Measurements from ENCODE around the gene PTPN20.

Gene PTPN20

GRCh38 chr10:47041396-47042198, 130.4 kb downstream of the PTPN20 start:
- ATAC-seq (replicated peaks) (no peak), DNase-seq (no peak)
- Mint-ChIP-seq H3K27ac (no peak overlapping the region), H3K27me3 (peaks cover 0 to 3% of the 10 kb centered on the region in 2 donors), H3K9me3 (no peaks in the 10 kb centered on the region), H3K36me3 (no peaks in the 10 kb centered on the region), H3K4me1 (no peaks in the 10 kb centered on the region), H3K4me3 (no peak overlapping the region)

- Mint-ChIP-seq H3K4me1 (no peaks in the 10 kb centered on the region), H3K4me3 (no peak overlapping the region), H3K27ac (no peak overlapping the region), H3K27me3 (peaks cover 0 to 9% of the 10 kb centered on the region in 2 donors), H3K9me3 (no peaks in the 10 kb centered on the region), H3K36me3 (no peaks in the 10 kb centered on the region)
- ATAC-seq (replicated peaks) (no peak), DNase-seq (no peak)
Observed at GRCh38 chr10:47042199-47042473, 130.9 kb downstream of the PTPN20 start.

GRCh38 chr10:47042780-47043750, 131.8 kb downstream of the PTPN20 start:
- H3K4me3 Mint-ChIP-seq: peak overlapping the region in 1 of 2 donors; percentile 6
- no peaks in the 10 kb centered on the region for H3K4me1 Mint-ChIP-seq
- no peak overlapping the region for H3K27ac Mint-ChIP-seq
- DNase-seq (no peak), ATAC-seq (replicated peaks) (no peak)
- peaks cover 0 to 7% of the 10 kb centered on the region in 2 donors for H3K27me3 Mint-ChIP-seq
- no peaks in the 10 kb centered on the region for H3K36me3 Mint-ChIP-seq
- H3K9me3 Mint-ChIP-seq: no peaks in the 10 kb centered on the region

- DNase-seq: no peak
- Mint-ChIP-seq H3K27me3 (peaks cover 0 to 6% of the 10 kb centered on the region in 2 donors), H3K9me3 (no peaks in the 10 kb centered on the region), H3K36me3 (no peaks in the 10 kb centered on the region), H3K27ac (no peak overlapping the region), H3K4me3 (no peak overlapping the region), H3K4me1 (no peaks in the 10 kb centered on the region)
- no peak for ATAC-seq (replicated peaks)
Observed at GRCh38 chr10:47043928-47044538, 132.8 kb downstream of the PTPN20 start.

- H3K27me3 Mint-ChIP-seq: peaks cover 0 to 6% of the 10 kb centered on the region in 2 donors
- ATAC-seq (replicated peaks): no peak
- H3K27ac Mint-ChIP-seq: no peak overlapping the region
- no peaks in the 10 kb centered on the region for H3K36me3 Mint-ChIP-seq
- no peak for DNase-seq
- no peaks in the 10 kb centered on the region for H3K9me3 Mint-ChIP-seq
- H3K4me1 Mint-ChIP-seq: no peaks in the 10 kb centered on the region
- no peak overlapping the region for H3K4me3 Mint-ChIP-seq
Observed at GRCh38 chr10:47044741-47045140, 133.5 kb downstream of the PTPN20 start.

GRCh38 chr10:47045331-47045861, 134.2 kb downstream of the PTPN20 start:
- no peak overlapping the region for H3K27ac Mint-ChIP-seq
- H3K9me3 Mint-ChIP-seq: no peaks in the 10 kb centered on the region
- no peaks in the 10 kb centered on the region for H3K4me1 Mint-ChIP-seq
- DNase-seq: no peak
- no peak for ATAC-seq (replicated peaks)
- H3K36me3 Mint-ChIP-seq: no peaks in the 10 kb centered on the region
- peaks cover 0 to 6% of the 10 kb centered on the region in 2 donors for H3K27me3 Mint-ChIP-seq
- H3K4me3 Mint-ChIP-seq: no peak overlapping the region

GRCh38 chr10:47046321-47047126, 135.3 kb downstream of the PTPN20 start:
- no peaks in the 10 kb centered on the region for H3K9me3 Mint-ChIP-seq
- H3K27me3 Mint-ChIP-seq: peaks cover 0 to 6% of the 10 kb centered on the region in 2 donors
- H3K4me3 Mint-ChIP-seq: no peak overlapping the region
- ATAC-seq (replicated peaks): no peak
- no peaks in the 10 kb centered on the region for H3K4me1 Mint-ChIP-seq
- no peak for DNase-seq
- no peak overlapping the region for H3K27ac Mint-ChIP-seq
- no peaks in the 10 kb centered on the region for H3K36me3 Mint-ChIP-seq

GRCh38 chr10:47047127-47047504, 135.9 kb downstream of the PTPN20 start:
- Mint-ChIP-seq H3K4me1 (no peaks in the 10 kb centered on the region), H3K27ac (no peak overlapping the region), H3K36me3 (no peaks in the 10 kb centered on the region), H3K9me3 (no peaks in the 10 kb centered on the region), H3K4me3 (no peak overlapping the region), H3K27me3 (peaks cover 0 to 6% of the 10 kb centered on the region in 2 donors)
- DNase-seq (no peak), ATAC-seq (replicated peaks) (peak in 1 of 2 donors; percentile 15)

GRCh38 chr10:47047577-47048525, 136.6 kb downstream of the PTPN20 start:
- ATAC-seq (replicated peaks) (peak; percentile 71 to 83), DNase-seq (peak; percentile 39)
- no peaks in the 10 kb centered on the region for H3K36me3 Mint-ChIP-seq
- no peaks in the 10 kb centered on the region for H3K9me3 Mint-ChIP-seq
- no peak overlapping the region for H3K4me3 Mint-ChIP-seq
- H3K27me3 Mint-ChIP-seq: peaks cover 0 to 6% of the 10 kb centered on the region in 2 donors
- no peaks in the 10 kb centered on the region for H3K4me1 Mint-ChIP-seq
- H3K27ac Mint-ChIP-seq: no peak overlapping the region

- no peak overlapping the region for H3K4me3 Mint-ChIP-seq
- no peaks in the 10 kb centered on the region for H3K9me3 Mint-ChIP-seq
- no peaks in the 10 kb centered on the region for H3K4me1 Mint-ChIP-seq
- H3K36me3 Mint-ChIP-seq: no peaks in the 10 kb centered on the region
- H3K27me3 Mint-ChIP-seq: peaks cover 0 to 6% of the 10 kb centered on the region in 2 donors
- no peak overlapping the region for H3K27ac Mint-ChIP-seq
- ATAC-seq (replicated peaks) (no peak), DNase-seq (no peak)
Observed at GRCh38 chr10:47048526-47048905, 137.3 kb downstream of the PTPN20 start.

- H3K4me3 Mint-ChIP-seq: no peak overlapping the region
- no peak overlapping the region for H3K27ac Mint-ChIP-seq
- ATAC-seq (replicated peaks): no peak
- no peak for DNase-seq
- peaks cover 0 to 6% of the 10 kb centered on the region in 2 donors for H3K27me3 Mint-ChIP-seq
- no peaks in the 10 kb centered on the region for H3K36me3 Mint-ChIP-seq
- no peaks in the 10 kb centered on the region for H3K4me1 Mint-ChIP-seq
- H3K9me3 Mint-ChIP-seq: no peaks in the 10 kb centered on the region
Observed at GRCh38 chr10:47049056-47049851, 138.0 kb downstream of the PTPN20 start.

- Mint-ChIP-seq H3K36me3 (no peaks in the 10 kb centered on the region), H3K9me3 (no peaks in the 10 kb centered on the region), H3K4me1 (no peaks in the 10 kb centered on the region), H3K27me3 (peaks cover 0 to 6% of the 10 kb centered on the region in 2 donors), H3K4me3 (no peak overlapping the region), H3K27ac (no peak overlapping the region)
- ATAC-seq (replicated peaks) (no peak), DNase-seq (no peak)
Observed at GRCh38 chr10:47049906-47050305, 138.7 kb downstream of the PTPN20 start.

All from stimulated activated naive B cell treated with anti-CD40 and anti-IgM and Interleukin-4, amounts not matched to agents 10 μg/mL and 1 μg/mL and 100 μg/mL, for 72 hours (primary cell).